Kasumi-1 (cell line): Measurements from ENCODE around the gene LGALS3BP.

Source experiments
- DNase-seq, 2 experiments: peaks; one replicate each; lab custom pipeline; 2025; lab: John Stamatoyannopoulos, UW

The LGALS3BP gene

DNA sequence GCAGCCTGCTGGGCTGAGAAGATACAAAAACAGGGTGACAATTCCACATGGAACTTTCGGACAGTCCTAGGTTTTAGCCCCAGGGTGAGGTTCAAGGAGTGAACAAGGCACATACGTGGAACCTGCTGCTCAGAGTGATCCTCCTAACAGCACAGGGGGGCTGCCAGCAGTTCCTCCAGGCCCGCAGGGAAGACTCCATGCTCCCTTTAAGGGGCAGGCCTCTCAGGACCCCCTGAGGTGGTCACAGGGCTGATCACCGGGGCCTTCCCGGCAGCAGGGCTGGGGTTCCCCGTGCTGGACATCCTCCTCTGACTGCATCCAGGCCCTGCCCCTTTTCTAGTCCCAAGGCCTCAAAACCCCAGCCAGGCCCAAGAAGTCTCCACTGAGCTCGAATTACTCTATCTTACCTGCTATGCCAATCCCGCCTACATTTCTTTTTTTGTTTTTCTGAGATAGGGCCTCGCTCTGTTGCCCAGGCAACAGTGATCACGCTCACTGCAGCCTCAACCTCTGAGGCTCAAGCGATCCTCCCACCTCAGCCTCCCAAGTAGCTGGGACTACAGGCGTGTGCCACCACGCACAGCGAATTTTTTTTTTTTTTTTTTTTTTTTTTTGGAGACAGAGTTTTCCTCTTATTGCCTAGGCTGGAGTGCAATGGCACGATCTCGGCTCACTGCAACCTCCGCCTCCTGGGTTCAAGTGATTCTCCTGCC is 19.5 kb upstream of the LGALS3BP start:
- DNase-seq = no peak

DNA sequence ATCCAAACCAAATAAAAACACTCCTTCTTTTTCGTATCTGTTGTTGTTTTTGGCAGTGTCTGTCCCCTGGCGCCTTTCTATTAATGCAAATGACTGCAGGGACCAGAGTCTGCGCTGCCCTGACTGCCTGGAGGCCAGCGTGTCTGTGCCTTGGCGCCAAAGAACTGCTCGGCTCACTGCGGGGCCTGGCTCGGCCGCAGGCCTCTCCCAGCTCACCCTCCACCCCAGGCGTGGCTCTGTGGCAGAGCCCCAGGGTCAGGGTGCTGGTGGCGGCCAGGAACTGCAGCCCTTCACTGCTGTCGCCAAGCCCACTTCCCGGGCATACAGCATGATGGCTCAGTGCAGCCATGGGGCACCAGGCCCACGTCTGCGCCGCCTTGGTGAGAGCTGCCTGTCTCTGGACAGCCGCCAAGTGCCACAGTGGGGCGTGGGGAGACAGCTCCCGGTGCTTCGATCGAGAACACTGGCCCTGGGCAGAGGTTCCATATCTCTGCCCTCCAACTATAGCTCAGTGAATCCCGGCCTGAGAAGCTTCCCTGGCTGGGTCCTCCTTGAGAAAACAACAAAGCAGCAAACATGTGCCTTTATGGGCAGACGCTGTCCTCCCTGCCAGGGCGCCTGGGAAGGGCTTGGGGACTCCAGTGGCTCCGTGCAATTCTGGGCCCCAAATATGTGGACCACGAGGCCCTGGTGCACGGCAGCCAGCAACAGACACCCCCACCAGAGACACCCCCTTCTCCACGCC is 18.8 kb upstream of the LGALS3BP start:
- DNase-seq = no peak

- DNase-seq = no peak
Observed at GRCh38 chr17:78997881-78998280, 18.2 kb upstream of the LGALS3BP start.

GRCh38 chr17:78997231-78997741 is 17.6 kb upstream of the LGALS3BP start:
- DNase-seq = no peak

GRCh38 chr17:78996781-78997201 is 17.1 kb upstream of the LGALS3BP start:
- no peak for DNase-seq

GRCh38 chr17:78995761-78996451 is 16.2 kb upstream of the LGALS3BP start:
- no peak for DNase-seq

DNA sequence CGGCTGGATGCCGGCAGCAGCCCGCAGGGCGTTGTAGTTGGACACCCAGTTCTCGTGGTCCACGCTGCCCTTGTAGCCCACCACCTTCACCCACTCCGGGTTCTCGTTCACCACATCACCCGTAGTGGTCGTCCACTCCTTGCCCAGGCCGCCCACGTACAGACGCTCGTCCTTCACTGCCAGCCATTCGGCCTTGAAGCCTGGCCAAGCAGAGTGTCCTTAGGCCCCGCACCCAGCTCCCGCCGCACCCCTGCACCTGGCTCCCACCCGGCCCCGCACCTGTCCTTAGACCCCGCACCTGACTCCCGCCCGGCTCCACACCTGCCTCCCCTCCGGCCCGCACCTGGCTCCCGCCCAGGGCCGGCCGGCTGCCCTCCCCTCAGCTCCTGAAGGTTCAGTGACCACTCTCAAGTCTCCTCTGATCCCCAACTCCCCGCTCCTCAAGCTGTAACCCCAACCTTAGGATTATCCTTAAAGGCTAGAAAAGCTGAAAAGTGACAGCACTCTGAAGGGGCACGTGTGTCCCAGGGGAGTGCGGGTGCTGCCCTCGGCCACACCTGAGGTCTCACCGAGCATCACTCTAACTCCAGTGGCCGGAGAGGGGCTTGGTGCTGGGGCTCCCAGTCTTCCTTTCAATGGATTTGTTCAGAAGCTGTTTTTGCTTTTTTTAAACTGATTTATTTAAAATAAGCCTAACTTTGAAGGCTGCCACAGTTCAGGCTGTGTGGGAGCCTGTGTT is 15.5 kb upstream of the LGALS3BP start:
- DNase-seq = no peak

DNA sequence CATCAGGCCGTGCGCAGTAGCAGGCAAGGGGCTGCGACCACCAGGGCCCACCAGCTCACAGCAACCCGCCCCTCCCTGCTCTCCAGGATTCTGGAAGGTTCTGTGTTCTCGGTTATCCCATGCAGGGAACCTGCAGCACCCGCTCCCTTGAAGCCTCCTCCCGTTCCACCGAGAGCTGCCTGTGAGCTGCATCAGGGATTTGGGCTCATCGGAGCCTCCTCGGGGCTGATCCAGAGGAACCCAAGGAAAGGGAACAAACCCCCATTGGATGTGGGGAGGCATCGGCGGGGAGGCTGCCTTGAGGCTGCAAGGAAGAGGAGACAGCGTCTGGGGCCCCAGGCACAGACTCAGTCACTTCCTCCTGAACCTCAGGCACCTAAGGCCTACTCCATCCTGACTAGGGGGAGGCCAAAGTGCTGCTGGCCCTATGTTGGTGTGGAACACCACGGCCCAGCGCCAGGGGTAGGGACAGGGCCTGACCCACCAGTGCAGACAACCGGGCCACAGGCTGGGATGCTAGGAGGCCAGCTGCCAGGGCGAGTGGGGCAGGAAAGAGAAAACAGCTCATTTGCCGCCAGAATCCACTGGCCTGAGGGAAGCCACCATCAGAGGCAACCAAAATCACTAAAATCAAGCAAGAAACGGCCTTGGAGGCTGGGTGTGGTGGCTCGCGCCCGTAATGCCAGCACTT is 14.4 kb upstream of the LGALS3BP start:
- DNase-seq = peak in 1 of 2 experiments; percentile 23

DNA sequence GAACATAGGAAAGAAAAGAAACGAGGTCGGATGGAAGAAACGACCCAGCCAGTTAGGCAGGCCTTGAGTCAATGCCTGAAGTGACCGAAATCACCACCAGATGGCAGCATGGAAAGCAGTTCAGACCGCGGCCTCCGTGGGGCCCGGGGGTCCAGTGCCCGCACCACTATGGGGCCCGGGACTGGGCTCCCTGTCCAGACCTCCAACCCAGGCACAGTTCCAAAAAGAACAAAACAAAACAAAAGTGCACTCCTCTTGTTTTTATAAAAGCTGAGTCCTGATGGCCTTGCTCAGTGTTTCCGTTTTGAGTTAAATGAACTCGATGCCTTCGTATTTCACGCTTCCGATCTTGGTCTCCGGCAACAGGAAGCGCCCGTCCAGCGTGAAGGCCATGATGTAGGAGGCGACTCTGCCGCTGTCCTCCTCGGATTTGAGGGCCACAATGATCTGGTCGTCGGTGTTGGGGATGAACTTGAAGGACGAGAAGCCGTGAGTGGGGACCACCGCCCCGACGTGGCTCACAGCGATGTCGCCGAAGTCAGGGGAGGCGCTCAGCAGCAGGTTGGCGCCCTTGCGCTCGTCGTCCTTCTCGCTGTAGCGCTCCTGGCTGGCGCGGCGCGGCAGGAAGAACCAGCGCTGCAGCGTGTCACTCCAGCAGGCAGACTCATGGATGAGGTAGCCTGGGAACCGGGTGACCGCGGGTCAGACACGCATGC is 13.7 kb upstream of the LGALS3BP start:
- DNase-seq = peak; percentile 62 to 68

DNA sequence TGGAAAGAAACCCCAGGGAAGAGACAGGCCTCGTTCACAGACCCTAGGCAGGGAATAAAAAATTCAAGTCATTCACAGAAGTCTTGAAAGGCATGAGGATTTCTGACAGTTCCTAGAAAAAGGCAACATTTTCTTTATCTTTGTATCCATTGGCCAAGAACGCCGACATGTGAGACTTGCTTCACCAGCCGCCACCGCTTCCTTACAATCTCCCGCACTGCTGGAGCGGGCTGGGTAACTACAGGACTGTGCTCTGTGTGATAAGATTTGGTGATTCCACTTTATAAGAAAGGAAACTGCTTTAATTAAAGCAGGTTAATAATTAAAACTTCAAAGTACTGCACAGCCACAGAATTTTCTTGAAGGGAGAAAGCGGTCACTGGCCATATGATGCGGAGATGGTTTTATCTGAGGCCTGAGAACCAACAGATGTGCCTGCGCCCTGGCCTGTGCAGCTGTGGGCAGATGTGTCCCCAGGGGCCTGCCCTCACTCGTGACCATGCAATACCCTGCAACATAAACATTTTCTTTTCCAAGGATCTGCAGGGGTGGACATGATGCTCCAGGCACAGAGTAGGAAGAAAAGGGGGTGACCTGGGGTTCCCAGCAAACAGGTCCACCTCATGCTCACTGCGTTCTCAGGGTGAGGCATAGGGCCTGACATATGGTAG is 13.0 kb upstream of the LGALS3BP start:
- DNase-seq = no peak

DNA sequence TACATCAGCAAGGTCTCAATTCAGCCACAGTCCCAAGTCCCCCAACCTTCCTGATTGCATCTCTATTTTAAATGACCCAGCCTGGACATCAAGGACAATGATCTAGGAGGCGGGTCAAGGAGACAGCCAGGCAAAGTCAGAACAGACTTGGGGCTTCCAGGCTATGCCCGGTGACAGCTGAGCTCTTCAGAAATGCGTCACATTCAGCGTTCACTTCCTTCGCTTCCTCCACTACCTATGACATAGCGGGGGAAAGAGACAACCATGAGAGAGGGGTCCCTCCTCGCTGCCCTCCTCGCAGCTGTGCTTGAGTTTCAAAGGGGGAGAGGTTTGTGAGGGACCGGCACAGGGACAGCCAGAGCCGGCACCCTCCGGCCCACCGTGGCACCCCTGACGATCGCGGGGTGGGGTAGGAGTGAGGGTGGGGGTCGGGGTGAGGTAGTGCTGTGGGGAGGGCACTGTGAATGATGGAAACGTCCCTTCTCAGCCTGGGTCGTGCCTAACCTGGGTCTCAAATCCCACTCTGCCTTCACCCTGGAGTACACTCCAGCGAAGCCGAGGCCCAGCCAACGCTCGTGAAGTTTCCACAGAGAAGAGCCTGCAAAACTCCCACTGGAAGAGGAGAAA is 12.3 kb upstream of the LGALS3BP start:
- DNase-seq = no peak

GRCh38 chr17:78991017-78991738 is 11.5 kb upstream of the LGALS3BP start:
- no peak for DNase-seq

DNA sequence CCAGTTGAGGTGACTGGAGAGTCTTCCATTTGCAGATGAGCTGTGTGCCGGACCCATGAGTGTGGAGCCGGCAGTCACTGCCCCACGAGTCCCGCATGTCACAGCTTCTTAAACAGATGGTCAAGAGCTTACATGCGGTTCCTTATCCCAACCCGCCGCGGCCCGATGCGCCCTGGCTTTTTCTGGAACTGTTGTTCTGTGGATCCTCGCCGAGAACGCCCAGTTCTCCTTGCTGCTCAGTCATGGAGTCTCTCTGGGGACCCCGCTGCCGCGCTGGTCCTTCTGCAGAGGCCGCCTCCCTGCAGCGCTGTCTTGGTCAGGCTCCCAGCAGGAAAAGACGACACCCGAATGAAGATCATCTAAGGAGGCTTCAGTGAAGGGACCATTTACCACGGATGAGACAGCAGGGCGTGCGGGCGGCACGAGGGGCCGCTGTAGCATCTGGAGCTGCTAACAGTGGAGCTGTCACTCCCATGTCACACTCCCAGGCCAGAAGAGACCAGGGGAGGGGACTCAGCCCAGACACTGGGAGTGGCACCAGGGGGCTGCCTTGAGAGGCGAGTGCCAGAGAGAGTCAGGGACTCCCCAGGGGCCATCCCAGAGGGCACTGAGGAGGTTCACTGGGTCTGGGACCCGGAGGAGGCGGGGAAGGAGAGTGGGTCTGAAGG is 10.8 kb upstream of the LGALS3BP start:
- DNase-seq = no peak

- DNase-seq = no peak
Observed at GRCh38 chr17:78988152-78988551, 8.4 kb upstream of the LGALS3BP start.

DNA sequence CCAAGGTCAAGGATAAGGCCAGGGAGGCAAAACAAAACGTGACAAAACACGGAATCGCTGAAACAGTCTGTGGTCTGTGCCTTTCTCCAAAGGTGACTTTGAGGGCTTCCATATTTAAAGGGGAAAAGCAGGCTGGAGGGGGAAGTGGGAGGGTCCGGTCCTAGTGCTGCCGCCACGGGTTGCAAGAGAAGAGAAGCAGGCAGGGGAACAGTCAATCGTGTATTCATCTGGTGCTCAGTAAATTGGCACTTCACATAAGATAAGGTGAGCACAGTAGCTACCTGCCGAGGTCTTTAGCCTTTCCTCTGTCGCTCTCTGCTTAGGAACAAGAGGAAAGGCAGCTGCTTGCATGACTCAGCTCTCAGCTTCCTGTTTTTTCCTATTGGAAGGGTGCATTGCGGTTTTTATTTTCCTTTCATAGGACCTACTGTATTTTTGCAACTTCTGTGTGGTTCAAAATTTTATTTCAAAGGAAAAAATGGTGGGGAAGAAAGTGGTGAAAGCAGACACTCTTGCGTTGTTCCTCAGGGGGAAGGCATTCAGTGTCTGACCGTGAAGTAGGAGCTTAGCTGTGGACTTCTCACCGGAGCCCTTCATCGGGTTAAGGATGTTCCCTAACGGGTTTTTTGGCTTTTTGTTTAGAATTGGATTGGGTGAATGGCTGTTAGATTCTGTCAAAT is 7.1 kb upstream of the LGALS3BP start:
- peak; percentile 92 to 94 for DNase-seq

- DNase-seq = peak; percentile 97 to 98
Observed at GRCh38 chr17:78986048-78986648, 6.4 kb upstream of the LGALS3BP start.

GRCh38 chr17:78985395-78985794 is 5.7 kb upstream of the LGALS3BP start:
- no peak for DNase-seq
